Measurements from ENCODE around the gene HEXD. TPM values are rescaled to one million over a fixed set of nuclear protein-coding genes. Genes with fewer than 3 reads are reported as not detected.
A peak's percentile ranks its signal among the peaks of the same experiment; 100 is the strongest.
"Not testable (repeated sequence)": the region's sequence is repeated elsewhere in the genome, so short reads cannot be mapped to it uniquely, and the experiment has no call there.

HEXD gene
- total RNA-seq, 2 donors from 2014 or later, result 32.2 to 33.4 TPM

GRCh38 chr17:82449131-82449882 is 31.2 kb downstream of the HEXD start:
- H3K27me3 Mint-ChIP-seq, result no peaks in the 10 kb centered on the region
- H3K27ac Mint-ChIP-seq, result peak overlapping the region; percentile 96
- peak; percentile 59 for ATAC-seq
- peaks cover 26% of the 10 kb centered on the region for H3K4me1 Mint-ChIP-seq
- peak; percentile 41 to 63 (median 42) for DNase-seq
- H3K4me3 Mint-ChIP-seq, result peak overlapping the region; percentile 95
- H3K9me3 ChIP-seq (ENCODE audit: control insufficient read depth, low read length, poor library complexity, severe bottlenecking), result no peaks in the 10 kb centered on the region
- H3K36me3 Mint-ChIP-seq (ENCODE audit: low read depth), result peaks cover 2% of the 10 kb centered on the region

DNA sequence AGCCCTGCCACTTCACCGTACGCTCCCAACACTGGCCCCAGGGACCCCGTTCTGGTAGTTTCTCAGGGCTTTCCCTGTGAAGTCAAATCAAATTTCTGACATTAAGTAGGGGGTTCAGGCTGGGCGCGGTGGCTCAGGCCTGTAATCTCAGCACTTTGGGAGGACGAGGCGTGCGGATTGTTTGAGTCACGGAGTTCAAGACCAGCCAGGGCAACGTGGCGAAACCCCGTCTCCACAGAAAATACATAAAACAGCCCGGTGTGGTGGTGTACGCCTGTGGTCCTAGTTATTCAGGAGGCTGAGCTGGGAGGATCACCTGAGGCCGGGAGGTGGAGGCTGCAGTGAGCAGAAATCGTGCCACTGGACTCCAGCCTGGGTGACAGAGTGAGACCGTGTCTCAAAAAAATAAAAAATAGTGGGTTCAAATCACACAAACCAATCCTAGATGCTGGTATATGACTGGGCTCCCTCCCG is 31.8 kb downstream of the HEXD start:
- peak; percentile 14 for ATAC-seq
- no peaks in the 10 kb centered on the region for H3K9me3 ChIP-seq (ENCODE audit: control insufficient read depth, low read length, poor library complexity, severe bottlenecking)
- no peaks in the 10 kb centered on the region for H3K27me3 Mint-ChIP-seq
- H3K4me1 Mint-ChIP-seq, result peaks cover 26% of the 10 kb centered on the region
- peak overlapping the region; percentile 96 for H3K27ac Mint-ChIP-seq
- H3K36me3 Mint-ChIP-seq (ENCODE audit: low read depth), result peaks cover 2% of the 10 kb centered on the region
- peak in 1 of 3 donors; percentile 21 for DNase-seq
- H3K4me3 Mint-ChIP-seq, result peak overlapping the region; percentile 95

DNA sequence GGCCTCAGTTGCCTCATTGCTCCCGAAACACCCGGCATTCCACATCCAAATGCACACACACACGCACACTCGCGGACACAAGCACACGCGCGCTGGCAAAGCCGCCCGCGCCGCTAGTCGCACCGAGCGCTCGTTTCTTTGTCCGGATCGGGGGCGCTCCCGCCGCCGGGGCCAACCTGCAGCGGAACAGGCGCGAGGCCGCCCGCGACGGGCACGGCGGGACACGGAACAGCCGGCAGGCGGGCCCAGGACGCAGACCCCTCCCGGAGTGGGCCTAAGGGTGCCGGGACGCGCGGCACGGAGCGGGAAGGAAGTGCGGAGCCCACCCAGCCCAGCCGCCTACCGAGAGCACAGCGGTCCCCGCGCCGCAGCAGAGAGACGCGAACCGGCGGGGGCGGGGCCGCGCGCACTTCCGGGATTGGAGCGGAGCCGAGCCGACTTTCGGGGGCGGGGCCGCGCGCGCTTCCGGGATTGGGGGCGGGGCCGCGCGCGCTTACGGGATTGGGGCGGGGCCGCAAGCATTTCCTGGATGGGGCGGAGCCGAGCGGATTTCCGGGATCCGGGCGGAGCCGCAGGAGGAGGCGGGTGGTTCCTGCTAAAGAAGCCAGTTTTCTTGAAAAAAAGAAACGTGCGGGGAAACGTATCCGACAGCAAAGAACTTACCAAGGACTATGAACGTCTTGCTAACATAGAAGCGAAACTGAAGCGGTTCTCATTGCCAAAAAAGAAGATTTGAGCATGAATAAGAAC is 32.4 kb downstream of the HEXD start, which contains the start of gene CYBC1:
TSS of gene CYBC1 (minus strand) at position 396 of the 750 bp plus-strand sequence. CDS start 1,498 bp downstream, outside the sequence.
- no peaks in the 10 kb centered on the region for H3K9me3 ChIP-seq (ENCODE audit: control insufficient read depth, low read length, poor library complexity, severe bottlenecking)
- peak within 1 kb of the TSS; percentile 95 for H3K4me3 Mint-ChIP-seq
- H3K4me1 Mint-ChIP-seq, result peaks cover 26% of the 10 kb centered on the region
- no peaks in the 10 kb centered on the region for H3K27me3 Mint-ChIP-seq
- peak within 1 kb of the TSS; percentile 96 for H3K27ac Mint-ChIP-seq
- DNase-seq (peak; percentile 90 to 98 (median 95)), ATAC-seq (peak; percentile 77)
- H3K36me3 Mint-ChIP-seq (ENCODE audit: low read depth), result peaks cover 2% of the 10 kb centered on the region

- Mint-ChIP-seq H3K36me3 (ENCODE audit: low read depth) (peaks cover 2% of the 10 kb centered on the region), H3K27ac (peak overlapping the region; percentile 96), H3K4me1 (peaks cover 29% of the 10 kb centered on the region), H3K4me3 (peak overlapping the region; percentile 50), H3K27me3 (no peaks in the 10 kb centered on the region)
- ATAC-seq (no peak), DNase-seq (no peak)
- no peaks in the 10 kb centered on the region for H3K9me3 ChIP-seq (ENCODE audit: control insufficient read depth, low read length, poor library complexity, severe bottlenecking)
Observed at GRCh38 chr17:82452162-82452561, 34.0 kb downstream of the HEXD start.

DNA sequence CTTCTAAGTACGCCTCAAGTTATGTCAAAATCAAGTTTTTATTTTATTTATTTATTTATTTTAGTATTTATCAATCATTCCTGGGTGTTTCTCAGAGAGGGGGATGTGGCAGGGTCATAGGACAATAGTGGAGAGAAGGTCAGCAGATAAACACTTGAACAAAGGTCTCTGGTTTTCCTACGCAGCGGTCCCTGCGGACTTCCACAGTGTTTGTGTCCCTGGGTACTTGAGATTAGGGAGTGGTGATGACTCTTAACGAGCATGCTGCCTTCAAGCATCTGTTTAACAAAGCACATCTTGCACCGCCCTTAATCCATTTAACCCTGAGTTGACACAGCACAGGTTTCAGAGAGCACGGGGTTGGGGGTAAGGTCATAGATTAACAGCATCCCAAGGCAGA is 35.0 kb downstream of the HEXD start:
- not testable (repeated sequence) for H3K36me3 Mint-ChIP-seq (ENCODE audit: low read depth); DNase-seq; H3K4me3 Mint-ChIP-seq; H3K9me3 ChIP-seq (ENCODE audit: control insufficient read depth, low read length, poor library complexity, severe bottlenecking); H3K27me3 Mint-ChIP-seq; H3K27ac Mint-ChIP-seq; ATAC-seq
- peaks cover 30% of the 10 kb centered on the region for H3K4me1 Mint-ChIP-seq

GRCh38 chr17:82453706-82454105 is 35.6 kb downstream of the HEXD start:
- ATAC-seq; H3K4me3 Mint-ChIP-seq; H3K36me3 Mint-ChIP-seq (ENCODE audit: low read depth); H3K27ac Mint-ChIP-seq; H3K9me3 ChIP-seq (ENCODE audit: control insufficient read depth, low read length, poor library complexity, severe bottlenecking); DNase-seq; H3K27me3 Mint-ChIP-seq: not testable (repeated sequence)
- H3K4me1 Mint-ChIP-seq, result peaks cover 30% of the 10 kb centered on the region

DNA sequence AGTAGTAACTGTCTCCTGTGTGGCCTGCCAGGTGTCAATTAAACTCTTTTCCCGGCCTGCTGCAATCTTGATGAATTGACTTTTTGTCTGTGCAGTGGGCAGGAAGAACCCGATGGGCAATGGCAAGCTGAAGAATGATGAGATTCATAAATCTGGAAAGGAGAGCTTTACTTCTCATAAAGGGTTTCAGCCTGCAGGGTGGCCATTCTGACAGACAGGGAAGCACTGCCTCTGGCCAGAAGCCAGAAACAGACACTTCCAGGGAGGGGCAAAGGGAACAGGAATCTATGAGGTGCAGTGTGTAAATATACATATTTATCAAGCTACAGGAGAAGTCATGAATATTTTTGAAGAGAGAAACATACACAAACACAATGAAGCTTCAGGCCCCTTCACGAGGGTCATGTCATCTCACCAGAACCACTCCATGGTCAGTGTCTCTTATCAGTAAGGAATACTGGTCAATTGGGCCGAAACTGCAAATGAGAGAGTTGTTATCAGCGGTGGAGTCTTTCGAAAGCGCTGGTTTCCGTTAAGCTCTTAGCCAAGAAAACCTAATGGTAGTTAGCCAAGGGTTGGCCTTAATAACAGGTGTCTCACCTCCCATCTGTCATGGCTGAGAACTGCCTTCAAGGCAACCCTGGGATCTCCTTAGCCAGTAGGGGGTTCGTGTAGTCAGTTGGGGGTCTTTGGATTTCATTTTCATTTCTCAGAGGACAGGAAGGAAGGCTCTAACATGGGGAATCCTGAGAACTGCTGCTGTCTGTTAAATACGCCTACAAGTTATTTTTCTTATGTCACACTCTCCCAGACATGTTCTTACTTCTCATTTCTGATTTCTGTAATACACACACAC is 39.2 kb downstream of the HEXD start:
- peaks cover under 1% of the 10 kb centered on the region for H3K36me3 Mint-ChIP-seq (ENCODE audit: low read depth)
- H3K27ac Mint-ChIP-seq, result peak overlapping the region; percentile 92

DNA sequence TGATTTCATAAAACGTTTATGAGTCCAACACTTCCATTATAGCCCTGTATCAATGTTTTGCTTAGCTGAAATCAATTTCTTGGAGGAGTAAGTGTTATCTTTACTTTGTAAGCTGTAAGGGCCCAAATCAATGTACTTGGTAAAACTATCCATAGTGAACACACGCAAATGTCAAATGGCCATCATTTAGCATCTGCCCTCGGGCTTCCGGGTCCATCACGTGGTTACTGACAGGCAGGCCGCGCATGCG is 39.7 kb downstream of the HEXD start:
- ATAC-seq (no peak), DNase-seq (no peak)
- peak overlapping the region; percentile 92 for H3K27ac Mint-ChIP-seq
- H3K9me3 ChIP-seq (ENCODE audit: control insufficient read depth, low read length, poor library complexity, severe bottlenecking), result no peaks in the 10 kb centered on the region
- peaks cover 4% of the 10 kb centered on the region for H3K36me3 Mint-ChIP-seq (ENCODE audit: low read depth)
- peak overlapping the region; percentile 93 for H3K4me3 Mint-ChIP-seq
- peaks cover 27% of the 10 kb centered on the region for H3K4me1 Mint-ChIP-seq
- H3K27me3 Mint-ChIP-seq, result no peaks in the 10 kb centered on the region

More for the DNA sequence above, 39.2 kb downstream of the HEXD start:
- Mint-ChIP-seq H3K4me3 (peak overlapping the region; percentile 93), H3K27me3 (no peaks in the 10 kb centered on the region), H3K4me1 (peaks cover 24% of the 10 kb centered on the region)
- DNase-seq, result no peak
- H3K9me3 ChIP-seq (ENCODE audit: control insufficient read depth, low read length, poor library complexity, severe bottlenecking), result no peaks in the 10 kb centered on the region
- no peak for ATAC-seq

DNA sequence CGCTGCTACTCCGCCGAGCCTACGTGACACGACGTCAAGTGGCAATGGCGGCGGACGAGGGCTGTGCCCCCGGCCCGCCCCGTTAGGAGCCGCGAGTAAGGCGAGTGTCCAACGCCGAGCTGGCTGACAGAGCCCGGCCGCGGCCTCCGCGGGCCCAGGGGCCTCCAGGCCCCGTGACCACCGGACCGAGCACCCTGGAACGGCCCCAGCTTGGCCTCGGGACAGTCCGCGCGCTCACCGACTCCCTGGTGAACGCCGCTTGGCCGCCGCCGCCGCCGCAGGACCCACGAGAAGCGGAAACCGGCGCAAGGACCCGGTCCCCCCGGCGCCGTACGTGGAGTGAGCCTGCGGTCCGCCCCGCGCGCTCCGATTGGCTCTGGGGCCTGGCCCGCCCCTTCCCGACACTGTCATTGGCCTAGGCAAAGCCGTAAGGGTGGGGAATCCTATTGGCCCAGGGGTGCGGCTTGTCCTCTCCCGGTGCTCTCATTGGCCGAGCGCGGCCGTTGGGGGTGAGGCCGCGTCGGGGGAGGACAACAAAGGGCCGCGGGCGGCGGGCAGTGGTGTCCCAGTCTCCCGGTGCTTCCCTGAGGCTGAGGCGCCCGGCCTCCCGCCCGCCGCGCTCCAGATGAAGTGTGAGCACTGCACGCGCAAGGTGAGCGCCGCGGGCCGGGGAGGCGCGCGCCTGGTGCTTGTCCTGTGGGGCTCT is 40.2 kb downstream of the HEXD start, which contains the start of gene NARF:
TSS of gene NARF (plus strand) at position 563 of the 706 bp plus-strand sequence. CDS start at position 626, 63 bp downstream.
- H3K27me3 Mint-ChIP-seq, result no peaks in the 10 kb centered on the region
- DNase-seq, result peak; percentile 91 to 92 (median 91)
- peak within 1 kb of the TSS; percentile 93 for H3K4me3 Mint-ChIP-seq
- no peaks in the 10 kb centered on the region for H3K9me3 ChIP-seq (ENCODE audit: control insufficient read depth, low read length, poor library complexity, severe bottlenecking)
- ATAC-seq, result peak; percentile 97
- peaks cover 30% of the 10 kb centered on the region for H3K4me1 Mint-ChIP-seq
- peaks cover 4% of the 10 kb centered on the region for H3K36me3 Mint-ChIP-seq (ENCODE audit: low read depth)
- H3K27ac Mint-ChIP-seq, result peak within 1 kb of the TSS; percentile 92

- Mint-ChIP-seq H3K27ac (peak overlapping the region; percentile 90), H3K36me3 (ENCODE audit: low read depth) (peaks cover 6% of the 10 kb centered on the region), H3K27me3 (no peaks in the 10 kb centered on the region), H3K4me3 (peak overlapping the region; percentile 93), H3K4me1 (peaks cover 34% of the 10 kb centered on the region)
- DNase-seq (peak in 2 of 3 donors; percentile 18 to 25), ATAC-seq (no peak)
- no peaks in the 10 kb centered on the region for H3K9me3 ChIP-seq (ENCODE audit: control insufficient read depth, low read length, poor library complexity, severe bottlenecking)
Observed at GRCh38 chr17:82458885-82459424, 40.8 kb downstream of the HEXD start.

GRCh38 chr17:82459936-82460335 is 41.8 kb downstream of the HEXD start:
- not testable (repeated sequence) for H3K9me3 ChIP-seq (ENCODE audit: control insufficient read depth, low read length, poor library complexity, severe bottlenecking); H3K27me3 Mint-ChIP-seq; H3K36me3 Mint-ChIP-seq (ENCODE audit: low read depth); DNase-seq; ATAC-seq
- H3K27ac Mint-ChIP-seq, result peak overlapping the region; percentile 90
- peaks cover 34% of the 10 kb centered on the region for H3K4me1 Mint-ChIP-seq
- peak overlapping the region; percentile 36 for H3K4me3 Mint-ChIP-seq
